HG02588 (cell line): ENCODE data around the gene SORCS2.

Experiments
- ATAC-seq: cut with Tn5 transposase; IDR thresholded peaks from one replicate; pipeline ENCODE4 v1.9.1; 2021; ENCODE audit warnings: mild to moderate bottlenecking, moderate library complexity; ENCODE audit not compliant: unreplicated experiment

The SORCS2 gene

DNA sequence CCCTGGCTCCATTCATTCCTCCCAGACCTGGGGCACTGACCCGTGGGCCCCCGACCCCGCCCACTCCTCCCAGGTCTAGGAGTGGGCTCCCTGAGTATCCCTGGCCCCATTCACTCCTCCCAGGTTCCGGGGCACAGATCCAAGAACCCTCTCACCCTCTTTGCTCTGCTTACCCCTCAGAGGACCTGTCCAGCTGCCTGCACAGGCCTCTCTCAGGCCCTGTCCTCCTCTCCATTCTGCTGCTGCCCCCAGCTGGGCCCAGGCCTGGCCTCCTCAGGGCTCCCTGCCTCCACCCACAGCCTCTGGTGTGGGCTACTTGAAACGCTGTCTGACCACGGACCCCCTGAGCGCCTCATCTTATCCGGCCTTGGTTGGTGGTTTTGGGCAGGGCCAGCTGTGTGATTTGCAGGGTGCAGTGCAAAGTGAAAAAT, 460.1 kb downstream of the SORCS2 start:
- ATAC-seq = no peak

DNA sequence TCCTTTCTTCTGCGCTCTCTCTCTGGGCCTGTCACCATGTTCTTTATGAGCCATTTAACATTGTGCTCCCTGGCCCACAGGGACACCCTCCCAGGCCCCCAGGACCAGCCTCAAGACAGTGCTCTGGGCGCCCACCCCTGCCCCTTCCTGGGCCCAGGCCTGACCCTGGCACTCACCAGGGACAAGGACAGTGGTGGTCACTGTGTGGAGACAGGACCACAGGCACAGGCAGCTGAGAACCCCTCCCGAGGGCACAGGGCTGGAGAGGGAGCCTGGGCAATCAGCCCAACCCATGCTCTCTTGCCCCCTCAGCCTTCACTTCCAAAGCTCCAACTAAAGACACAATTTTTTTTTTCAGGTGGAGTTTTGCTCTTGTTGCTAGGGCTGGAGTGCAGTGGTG, 460.6 kb downstream of the SORCS2 start:
- no peak for ATAC-seq

DNA sequence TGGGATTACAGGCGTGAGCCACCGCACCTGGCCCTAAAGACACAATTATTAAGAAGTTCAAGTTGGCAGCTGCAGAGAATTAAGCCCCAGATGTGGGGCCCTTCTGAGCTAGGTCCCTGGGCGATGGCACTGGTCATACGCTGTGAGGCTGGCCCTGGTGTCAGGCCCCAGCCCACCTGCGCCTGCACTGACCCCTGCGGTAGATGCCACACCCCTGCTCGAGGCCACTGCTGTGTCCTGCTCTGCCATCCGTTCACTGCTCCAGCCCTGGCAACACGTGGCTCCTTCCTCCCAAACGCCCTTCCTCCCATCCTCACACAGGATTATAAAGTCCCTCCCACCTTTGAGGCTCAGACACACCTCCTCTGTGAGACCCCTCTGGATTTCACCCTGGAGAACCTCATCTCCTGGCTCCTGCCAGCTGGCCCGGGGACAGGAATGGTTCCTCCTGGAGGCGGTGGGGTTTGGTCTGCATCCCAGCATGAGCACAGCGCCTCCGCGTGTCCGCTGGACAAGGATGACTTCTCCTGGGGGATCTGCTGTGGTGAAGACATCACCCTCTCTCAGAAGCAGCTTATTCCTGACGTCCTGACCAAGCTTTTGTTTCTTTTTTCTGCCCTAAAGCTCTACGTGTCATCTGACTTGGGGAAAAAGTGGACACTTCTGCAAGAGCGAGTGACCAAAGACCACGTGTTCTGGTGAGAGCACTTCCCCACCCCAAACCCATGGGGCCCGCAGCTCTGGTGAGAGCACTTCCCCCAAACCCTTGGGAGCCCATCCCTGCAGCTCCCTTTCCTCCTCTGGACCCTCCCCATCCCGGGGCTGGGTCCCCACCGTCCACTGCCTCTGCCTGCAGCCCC, 461.4 kb downstream of the SORCS2 start:
- no peak for ATAC-seq

DNA sequence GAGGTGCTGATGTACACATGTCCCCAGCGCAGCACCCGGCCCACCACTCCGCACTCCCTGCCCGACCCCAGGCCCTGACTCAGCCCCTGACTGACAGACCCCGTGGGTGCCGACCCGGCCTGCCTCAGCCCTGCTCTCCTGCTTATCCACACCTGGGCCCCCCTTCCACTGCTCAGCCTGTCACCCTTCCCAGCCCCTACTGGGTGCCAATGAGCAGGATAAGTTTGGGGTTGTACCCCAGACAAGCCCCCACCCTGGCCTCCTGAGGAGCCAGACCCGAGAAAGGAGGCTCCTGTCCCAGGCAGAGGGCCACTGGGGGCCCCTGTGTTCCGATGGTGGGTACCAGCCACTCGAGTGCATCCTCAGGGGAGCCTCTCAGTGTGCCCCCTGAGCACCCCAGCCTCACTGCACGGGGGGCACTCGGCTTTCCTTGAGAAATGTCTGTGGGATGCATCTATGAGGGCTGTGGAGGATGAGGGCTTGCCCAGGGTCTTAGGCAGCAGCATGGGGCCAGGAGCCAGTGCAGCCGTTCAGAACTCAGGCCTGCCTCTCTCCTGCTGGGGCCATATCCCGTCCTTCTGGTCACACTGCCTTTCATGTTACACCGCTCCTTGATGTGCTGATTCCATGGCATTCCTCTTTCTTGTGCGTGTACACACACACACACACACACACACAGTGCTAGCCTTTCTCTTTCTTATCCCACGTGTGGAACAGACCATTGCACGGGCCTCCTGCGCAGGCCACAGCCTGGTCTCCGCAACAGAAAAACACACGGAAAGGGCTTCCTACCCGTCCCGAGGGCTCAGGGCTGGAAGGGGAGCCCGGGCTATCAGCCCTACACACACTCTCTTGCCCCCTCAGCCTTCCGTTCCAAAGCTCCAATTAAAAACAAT, 462.5 kb downstream of the SORCS2 start:
- ATAC-seq = no peak

DNA sequence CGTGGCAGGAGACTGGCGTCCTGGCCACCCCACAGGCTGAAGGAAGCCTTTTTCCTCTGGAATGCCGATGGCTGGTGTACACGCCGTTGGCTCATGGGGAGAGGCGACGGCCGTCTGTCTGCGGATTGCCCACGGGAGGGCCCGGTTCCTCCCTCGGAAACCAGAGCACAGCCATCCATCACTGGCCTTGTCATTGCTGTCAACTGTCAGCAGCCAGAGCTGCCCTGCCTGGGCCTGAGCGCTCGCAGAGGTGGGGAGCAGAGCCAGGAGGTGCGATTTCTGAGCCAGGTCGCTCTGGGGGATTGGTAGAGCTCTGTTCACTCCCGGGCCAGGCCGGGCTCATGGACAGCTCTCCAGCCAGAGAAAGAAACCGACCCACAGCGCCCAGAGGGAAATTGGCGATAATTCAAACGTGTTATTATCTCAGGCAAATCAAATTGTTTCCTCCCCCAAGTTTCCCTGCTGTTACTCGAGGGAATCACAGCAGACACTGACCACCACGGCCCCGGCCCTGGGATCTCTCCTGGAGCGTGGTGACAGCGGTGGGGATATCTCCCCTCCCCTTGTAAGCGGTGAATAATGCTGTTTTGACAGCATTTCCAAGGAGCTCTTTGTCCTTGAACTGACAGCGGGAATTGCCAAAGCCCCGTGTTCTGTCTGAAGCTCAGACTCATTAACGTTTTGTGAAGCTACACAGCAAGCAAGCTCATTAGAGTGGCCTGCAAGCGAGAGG, 463.3 kb downstream of the SORCS2 start:
- no peak for ATAC-seq

DNA sequence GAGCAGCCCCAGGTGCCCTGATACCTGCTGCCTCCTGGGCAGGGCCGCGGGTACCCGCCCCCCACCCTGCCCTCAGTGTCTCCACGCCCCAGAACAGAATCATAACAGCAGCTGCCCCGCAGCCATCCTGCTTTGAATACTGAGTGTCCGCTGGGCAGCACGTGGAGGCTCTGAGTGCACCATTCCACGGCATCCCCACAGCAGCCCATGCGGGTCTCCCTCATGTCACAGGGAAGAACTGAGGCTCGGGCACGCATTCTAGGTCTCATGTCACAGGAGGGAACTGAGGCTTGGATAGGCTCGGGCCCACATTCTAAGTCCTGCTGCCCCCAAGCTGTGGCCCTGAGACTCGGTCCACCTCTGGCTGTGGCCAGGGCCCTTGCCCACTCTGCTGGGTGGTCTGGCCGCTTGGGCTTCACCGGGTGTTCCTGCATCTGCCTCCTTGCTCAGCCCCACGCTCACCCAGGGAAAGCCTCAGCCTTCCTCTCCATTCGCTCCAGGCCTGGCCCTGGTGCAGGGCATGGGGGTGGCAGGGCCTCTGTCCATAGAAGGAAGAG, 464.0 kb downstream of the SORCS2 start:
- no peak for ATAC-seq

DNA sequence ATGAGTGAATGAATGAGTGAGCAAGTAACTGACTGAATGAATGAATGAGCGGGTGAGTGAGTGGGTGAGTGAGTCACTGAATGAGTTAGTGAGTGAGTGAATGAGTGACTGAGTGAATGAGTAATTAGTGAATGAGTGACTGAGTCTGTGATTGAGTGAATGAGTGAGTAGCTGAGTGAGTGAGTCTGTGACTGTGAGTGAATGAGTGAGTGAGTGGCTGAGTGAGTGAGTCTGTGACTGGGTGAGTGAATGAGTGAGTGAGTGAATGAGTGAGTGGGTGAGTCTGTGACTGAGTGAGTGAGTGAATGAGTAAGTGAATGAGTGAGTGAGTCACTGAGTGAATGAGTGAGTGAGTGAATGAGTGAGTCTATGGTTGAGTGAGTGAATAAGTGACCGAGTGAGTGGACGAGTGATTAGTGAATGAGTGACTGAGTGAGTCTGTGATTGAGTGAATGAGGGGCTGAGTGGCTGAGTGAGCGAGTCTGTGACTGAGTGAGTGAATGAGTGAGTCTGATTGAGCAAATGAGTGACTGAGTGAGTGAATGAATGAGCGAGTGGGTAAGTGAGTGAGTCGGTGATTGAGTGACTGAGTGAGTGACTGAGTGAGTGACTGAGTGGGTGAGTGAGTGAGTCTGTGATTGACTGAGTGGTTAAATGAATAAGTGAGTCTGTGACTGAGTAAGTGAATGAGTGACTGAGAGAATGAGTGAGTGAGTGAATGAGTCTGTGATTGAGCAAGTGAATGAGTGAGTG, 465.4 kb downstream of the SORCS2 start:
- no peak for ATAC-seq

DNA sequence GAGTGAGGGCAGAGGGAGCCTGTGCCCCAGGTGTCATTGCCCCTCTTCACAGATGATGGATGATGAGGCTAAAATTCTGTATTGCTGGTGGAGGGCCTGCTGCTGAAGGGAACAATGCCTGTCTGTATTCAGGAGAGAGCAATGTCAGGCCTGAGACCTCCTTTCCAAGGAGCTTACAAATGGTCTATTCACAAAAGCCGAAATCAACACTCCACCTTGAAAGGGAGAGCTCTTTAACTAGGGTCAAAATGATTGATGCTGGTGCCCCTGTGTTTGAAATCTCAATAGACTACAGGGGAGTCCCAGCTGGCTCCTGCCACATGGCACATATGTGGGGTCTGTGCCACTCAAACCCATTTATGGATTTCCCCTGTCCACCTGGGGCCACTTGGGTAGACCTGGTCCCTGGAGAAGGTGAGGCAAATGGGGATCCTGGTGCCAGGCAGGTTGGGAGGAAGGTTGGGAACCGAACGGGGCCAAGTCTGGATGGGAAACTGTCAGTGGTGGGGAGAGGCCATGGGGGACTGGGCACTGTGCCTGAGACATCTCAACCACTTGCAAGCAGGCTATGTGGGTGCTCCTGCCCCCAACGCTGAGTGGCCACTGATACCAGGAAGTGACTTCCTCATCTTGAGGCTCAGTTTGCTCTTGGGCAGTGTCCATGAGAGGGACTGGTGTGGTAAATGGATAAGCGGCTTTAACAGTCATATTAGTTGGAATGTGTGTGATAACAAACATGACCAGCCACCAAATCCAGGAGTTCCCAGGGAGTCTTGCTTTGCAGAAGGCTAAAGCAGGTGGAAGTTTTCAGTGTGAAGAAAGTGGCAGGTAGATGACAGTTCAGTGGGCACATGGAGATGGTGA, 466.2 kb downstream of the SORCS2 start:
- no peak for ATAC-seq

DNA sequence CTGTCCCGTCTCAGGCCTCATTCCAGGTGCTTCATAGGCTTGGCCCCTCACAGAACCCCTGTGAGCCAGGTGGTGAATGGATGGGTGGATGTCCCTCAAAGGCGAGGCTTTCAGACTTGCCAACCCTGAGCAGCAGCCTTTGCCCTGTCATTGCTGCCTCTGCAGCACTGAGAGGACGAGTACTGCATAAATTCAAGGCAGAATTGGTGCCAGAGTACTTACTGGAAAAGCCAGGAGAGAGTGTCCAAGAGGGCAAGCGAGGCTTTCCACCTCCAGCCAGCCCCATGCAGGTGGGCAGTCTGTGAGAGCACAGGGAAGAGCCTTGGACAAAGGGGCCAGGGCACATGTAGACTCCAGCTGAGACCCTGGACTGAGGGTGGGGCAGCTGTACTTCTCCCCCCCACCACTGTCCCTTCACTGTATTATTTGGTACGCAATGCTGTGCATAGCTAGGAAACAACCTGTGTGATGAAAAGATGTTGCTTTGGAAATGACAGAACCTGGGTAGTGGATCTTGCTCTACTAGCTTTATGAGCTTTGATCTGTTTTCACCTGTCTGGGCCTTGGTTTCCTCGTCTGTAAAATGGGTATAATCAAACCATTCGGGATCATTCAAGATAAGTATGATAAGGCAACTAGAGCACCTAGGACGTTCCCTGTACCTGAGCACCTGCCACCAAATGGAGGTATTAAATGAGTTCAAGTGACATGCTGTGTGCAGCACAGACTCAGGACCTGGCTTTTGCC, 467.3 kb downstream of the SORCS2 start:
- ATAC-seq = no peak

DNA sequence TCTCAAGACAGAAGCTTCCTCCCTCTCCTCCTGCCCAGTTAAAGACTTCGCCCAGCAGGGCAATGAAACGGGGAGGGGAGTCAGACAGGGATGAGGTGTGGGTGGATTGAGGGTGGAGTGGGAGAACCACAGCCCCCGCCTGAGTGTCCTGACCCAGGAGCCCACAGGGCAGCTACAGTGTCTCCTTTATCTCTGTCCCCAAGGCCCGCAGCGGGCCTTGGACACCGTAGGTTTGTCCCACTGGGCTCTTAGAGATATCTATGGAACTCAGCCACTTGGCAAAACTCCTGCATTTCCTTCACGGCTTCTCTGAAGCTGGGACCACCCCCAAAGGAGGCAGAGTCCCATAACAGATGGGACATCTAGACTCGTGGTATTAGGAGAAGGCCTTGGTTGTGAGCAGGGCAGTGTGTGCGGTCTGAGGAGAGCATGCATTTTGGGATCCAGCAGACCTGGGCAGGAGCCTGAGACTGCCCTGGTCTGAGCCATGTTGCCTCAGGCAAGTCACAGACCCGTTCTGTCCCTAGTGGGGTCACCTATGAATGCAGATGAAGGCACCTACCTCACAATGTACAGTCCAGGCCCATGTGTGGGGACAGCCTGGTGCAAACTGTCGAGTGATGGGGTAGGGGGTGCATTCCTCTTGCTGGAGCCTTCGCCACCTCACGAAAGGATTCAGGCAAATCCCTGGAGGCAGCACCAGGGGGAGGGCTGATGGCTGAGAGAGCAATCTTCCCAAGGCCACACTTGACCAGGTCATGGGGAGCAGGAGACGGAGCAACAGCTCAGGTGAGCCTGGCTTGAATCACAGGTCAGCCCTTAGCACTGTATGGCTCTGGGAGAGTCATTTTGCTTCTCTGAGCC, 468.1 kb downstream of the SORCS2 start:
- no peak for ATAC-seq

DNA sequence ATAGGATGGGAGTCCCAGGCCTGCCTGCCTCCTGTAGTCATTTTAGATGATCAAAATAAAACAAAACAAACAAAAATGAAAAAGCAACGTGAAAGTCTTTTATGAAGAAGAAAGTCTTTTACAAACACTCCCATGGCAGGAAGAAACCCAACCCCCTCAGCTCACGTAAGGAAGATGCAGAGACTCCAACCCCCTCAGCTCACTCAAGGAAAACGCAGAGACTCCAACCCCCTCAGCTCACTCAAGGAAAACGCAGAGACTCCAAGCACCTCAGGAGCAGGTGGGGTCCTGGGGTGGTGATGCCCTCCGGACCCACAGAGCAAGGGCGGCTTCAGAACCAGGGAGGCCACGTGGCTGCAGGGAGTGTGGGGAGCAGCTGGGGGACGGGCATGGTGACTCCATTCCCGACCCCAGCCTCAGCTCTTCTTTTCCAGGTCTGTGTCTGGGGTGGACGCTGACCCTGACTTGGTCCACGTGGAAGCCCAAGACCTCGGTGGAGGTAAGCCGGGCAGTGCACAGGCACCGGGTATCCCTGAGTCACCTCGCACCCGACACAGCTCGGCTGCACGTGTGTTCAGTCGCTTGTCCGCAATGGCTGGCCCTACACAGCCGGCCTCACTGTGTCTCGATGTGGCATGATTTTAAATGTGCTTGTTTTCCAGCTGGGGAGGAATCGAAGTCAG, 468.9 kb downstream of the SORCS2 start:
- no peak for ATAC-seq

DNA sequence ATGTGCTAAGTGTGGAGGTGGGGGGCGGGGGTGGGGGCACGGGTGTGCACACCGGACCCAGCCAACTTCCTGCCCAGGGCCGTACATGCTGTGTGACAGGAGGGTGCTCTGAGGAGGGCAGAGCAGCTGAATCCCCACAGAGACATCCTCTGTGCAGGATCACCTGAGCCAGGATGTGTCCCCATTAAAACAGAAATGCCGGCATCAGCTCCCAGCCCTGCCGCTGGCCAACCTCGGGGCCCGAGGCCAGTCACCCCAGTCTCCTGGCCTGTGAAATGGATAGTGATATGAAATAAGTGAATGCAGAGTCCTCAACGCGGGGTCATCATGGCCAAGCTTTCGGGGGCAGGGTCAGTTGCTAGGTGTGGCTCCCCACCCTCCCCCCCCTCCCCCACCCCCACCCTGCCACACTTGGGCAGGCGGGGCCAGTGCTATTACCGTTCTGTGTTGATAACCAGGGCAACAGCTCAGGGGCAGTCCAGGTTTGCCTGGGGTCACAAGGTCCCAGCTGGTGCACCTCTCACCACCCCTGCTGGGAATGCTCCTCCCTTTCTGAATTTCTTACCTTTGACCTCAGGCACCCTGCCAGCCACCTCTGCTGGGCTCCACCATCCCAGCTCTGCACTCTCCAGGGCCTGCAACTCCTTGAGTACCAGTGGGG, 469.6 kb downstream of the SORCS2 start:
- no peak for ATAC-seq

DNA sequence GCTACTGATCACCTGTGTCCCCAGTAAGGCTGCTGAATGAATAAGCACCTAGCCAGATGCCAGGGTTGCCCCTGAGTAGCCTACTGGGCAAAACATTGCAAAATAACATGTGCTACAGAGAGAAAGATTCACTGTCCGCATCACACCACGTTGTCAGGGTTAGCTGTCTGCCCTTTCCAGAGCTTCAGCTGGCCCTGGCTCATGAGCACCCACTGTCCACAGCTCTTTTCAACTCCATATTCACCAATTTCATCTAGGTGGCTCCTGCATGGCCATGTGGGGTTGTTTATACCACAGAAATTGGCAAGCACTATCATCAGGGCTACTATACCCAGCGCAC, 470.1 kb downstream of the SORCS2 start:
- ATAC-seq = no peak

DNA sequence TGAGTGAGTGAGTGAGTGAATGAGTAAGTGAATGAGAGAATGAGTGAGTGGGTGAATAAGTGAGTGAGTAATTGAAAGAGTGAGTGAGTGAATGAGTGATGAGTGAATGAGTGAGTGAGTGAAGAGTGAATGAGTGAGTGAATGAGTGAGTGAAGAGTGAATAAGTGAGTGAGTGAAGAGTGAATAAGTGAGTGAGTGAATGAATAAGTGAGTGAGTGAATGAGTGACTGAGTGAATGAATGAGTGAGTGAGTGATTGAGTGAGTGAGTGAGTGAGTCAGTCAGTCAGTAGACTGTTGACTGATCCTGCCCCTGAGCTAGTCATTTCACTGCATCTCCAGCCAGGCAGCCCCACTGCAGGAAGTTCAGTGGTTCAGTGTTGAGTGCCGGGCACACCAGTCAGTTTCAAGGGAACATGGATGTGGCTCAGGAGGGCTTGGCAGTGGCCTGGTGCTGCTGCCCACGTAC, 470.8 kb downstream of the SORCS2 start:
- no peak for ATAC-seq

DNA sequence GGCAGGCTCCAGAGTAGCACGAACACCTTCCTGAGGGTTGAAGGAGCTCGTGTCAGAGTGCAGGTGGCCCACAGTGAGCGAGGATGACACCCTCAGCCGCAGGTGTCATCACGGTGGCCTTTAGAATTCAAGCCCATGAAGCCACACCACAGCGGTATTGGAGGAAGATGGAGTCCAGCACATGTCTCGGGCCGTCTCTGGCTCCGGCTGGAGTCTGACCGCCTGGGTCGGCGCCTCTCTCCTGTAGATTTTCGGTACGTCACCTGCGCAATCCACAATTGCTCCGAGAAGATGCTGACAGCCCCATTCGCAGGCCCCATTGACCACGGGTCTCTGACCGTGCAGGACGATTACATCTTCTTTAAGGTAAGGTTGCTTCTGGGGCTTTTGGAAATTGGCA, 471.8 kb downstream of the SORCS2 start:
- no peak for ATAC-seq

DNA sequence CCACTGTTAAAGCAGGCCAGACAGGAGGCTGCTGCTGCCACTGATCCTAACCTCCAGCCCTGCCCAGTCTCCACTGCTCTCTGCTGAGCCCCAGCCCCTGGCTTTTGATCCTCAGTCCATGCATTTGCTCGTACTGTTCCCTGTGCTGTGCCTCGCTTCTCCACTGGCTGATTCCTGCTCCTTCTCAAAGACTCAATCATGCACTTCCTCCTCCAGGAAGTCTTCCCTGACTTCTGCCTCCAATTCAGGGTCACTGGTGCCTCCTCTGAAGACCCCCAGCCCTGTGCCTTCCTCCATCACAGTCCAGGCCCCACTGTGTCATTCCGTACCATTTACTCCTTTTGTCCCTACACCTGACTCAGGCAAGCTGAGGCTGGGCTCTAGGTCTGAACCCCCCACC, 473.0 kb downstream of the SORCS2 start:
- no peak for ATAC-seq

DNA sequence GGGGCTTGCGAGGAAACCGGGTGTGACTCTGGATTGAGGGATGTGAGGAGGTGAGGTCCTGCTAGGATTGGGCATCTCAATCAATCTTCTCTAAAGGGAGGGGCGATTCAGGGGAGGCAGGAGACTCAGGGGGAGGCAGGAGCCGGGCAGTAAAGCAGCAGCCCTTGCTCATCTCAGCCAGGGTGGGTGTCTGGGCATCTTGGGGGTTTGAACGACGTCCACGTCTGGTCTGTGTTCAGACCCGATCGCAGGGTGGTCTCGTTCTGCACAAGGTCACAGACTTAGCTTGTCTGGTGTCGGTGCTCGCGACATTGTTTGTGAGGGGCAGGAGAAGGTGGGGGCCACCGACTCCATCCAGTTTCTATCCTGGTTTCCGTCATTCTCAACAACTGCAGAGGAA, 473.7 kb downstream of the SORCS2 start:
- no peak for ATAC-seq
